ENCODE measurements around the gene EEA1. TPM values are rescaled to one million over a fixed set of nuclear protein-coding genes. Genes with fewer than 3 reads are reported as not detected.

Gene EEA1
- total RNA-seq, 3 donors from 2014 or later, result 23.4 to 52.8 (median 27.2) TPM

- TF ChIP-seq POLR2A (IDR thresholded peaks at IDR 0.05), result no peak
- no peak for TF ChIP-seq POLR2AphosphoS5 (IDR thresholded peaks at IDR 0.05)
- TF ChIP-seq, protein P1, sequence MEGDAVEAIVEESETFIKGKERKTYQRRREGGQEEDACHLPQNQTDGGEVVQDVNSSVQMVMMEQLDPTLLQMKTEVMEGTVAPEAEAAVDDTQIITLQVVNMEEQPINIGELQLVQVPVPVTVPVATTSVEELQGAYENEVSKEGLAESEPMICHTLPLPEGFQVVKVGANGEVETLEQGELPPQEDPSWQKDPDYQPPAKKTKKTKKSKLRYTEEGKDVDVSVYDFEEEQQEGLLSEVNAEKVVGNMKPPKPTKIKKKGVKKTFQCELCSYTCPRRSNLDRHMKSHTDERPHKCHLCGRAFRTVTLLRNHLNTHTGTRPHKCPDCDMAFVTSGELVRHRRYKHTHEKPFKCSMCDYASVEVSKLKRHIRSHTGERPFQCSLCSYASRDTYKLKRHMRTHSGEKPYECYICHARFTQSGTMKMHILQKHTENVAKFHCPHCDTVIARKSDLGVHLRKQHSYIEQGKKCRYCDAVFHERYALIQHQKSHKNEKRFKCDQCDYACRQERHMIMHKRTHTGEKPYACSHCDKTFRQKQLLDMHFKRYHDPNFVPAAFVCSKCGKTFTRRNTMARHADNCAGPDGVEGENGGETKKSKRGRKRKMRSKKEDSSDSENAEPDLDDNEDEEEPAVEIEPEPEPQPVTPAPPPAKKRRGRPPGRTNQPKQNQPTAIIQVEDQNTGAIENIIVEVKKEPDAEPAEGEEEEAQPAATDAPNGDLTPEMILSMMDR (IDR thresholded peaks at IDR 0.05), result no peak
Observed at GRCh38 chr12:92911339-92911738, 17.8 kb downstream of the EEA1 start.

GRCh38 chr12:92908108-92908507 lies 21.0 kb downstream of the EEA1 start:
- Histone ChIP-seq H3K9me3 (peaks cover 0 to 11% of the 10 kb centered on the region in 2 donors), H3K36me3 (no peaks in the 10 kb centered on the region), H3K27ac (no peak overlapping the region), H3K4me1 (no peaks in the 10 kb centered on the region), H3K4me3 (no peak overlapping the region), H3K27me3 (no peaks in the 10 kb centered on the region)
- intact Hi-C loops (cut with DNase I; ENCODE audit: low total_unique reads), result no loop called here
- TF ChIP-seq, protein P1 (IDR thresholded peaks at IDR 0.05), result no peak
- TF ChIP-seq POLR2AphosphoS5 (IDR thresholded peaks at IDR 0.05) (no peak), POLR2A (IDR thresholded peaks at IDR 0.05) (no peak)
- DNase-seq (ENCODE audit: low spot score in 2 of 2), result no peak

More at GRCh38 chr12:92911339-92911738, 17.8 kb downstream of the EEA1 start:
- H3K36me3 ChIP-seq, result no peaks in the 10 kb centered on the region
- peaks cover 0 to 11% of the 10 kb centered on the region in 2 donors for H3K9me3 ChIP-seq
- H3K27me3 ChIP-seq, result no peaks in the 10 kb centered on the region
- no peak for DNase-seq (ENCODE audit: low spot score in 2 of 2)
- intact Hi-C loops (cut with DNase I; ENCODE audit: low total_unique reads), result no loop called here
- peak overlapping the region in 1 of 2 donors; percentile 57 for H3K27ac ChIP-seq
- H3K4me1 ChIP-seq, result no peaks in the 10 kb centered on the region
- no peak overlapping the region for H3K4me3 ChIP-seq

DNA sequence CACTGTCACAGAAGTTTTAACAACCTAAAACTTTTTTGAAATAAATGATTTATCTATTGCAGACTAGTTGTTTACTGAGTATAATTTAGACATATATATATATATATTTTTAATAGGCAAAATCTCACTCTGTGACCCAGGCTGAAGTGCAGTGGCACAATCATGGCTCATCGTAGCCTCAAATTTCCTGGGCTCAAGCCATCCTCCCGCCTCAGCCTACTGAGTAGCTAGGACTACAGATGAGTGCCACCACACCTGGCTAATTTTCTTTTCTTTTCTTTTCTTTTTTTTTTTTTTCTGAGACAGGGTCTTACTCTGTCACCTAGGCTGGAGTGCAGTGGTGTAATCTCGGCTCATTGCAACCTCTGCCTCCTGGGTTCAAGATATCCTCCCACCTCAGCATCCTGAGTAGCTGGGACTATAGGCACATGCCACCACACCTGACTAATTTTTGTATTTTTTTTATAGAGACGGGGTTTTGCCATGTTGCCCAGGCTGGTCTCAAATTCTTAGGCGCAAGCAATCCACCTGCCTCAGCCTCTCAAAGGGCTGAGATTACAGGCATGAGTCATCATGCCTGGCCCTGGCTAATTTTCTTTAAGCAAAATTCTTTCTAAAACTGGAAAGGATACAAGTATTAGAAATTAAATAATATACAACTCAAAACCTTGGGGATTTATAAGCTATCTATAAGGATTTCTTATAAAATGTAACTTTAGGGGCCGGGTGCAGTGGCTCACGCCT lies 23.1 kb downstream of the EEA1 start:
- DNase-seq (ENCODE audit: low spot score in 2 of 2), result no peak
- peaks cover 0 to 11% of the 10 kb centered on the region in 2 donors for H3K9me3 ChIP-seq
- intact Hi-C loops (cut with DNase I; ENCODE audit: low total_unique reads), result no loop called here
- no peaks in the 10 kb centered on the region for H3K36me3 ChIP-seq
- no peaks in the 10 kb centered on the region for H3K27me3 ChIP-seq
- no peaks in the 10 kb centered on the region for H3K4me1 ChIP-seq
- H3K4me3 ChIP-seq, result no peak overlapping the region
- no peak overlapping the region for H3K27ac ChIP-seq
- no peak for TF ChIP-seq POLR2A (IDR thresholded peaks at IDR 0.05)
- TF ChIP-seq, protein P1 (IDR thresholded peaks at IDR 0.05), result no peak
- no peak for TF ChIP-seq POLR2AphosphoS5 (IDR thresholded peaks at IDR 0.05)

- intact Hi-C loops (cut with DNase I; ENCODE audit: low total_unique reads), result no loop called here
Observed at GRCh38 chr12:92905258-92905810, 23.8 kb downstream of the EEA1 start.

More at GRCh38 chr12:92905258-92905810, 23.8 kb downstream of the EEA1 start:
- no peak overlapping the region for H3K27ac ChIP-seq
- no peaks in the 10 kb centered on the region for H3K4me1 ChIP-seq
- H3K4me3 ChIP-seq, result no peak overlapping the region
- H3K27me3 ChIP-seq, result no peaks in the 10 kb centered on the region
- no peak for TF ChIP-seq POLR2A (IDR thresholded peaks at IDR 0.05)
- TF ChIP-seq, protein P1 (IDR thresholded peaks at IDR 0.05), result no peak
- TF ChIP-seq POLR2AphosphoS5 (IDR thresholded peaks at IDR 0.05), result no peak
- no peak for DNase-seq (ENCODE audit: low spot score in 2 of 2)
- peaks cover 0 to 11% of the 10 kb centered on the region in 2 donors for H3K9me3 ChIP-seq
- H3K36me3 ChIP-seq, result no peaks in the 10 kb centered on the region
